ENCODE results near the gene CSNK1A1L.

CSNK1A1L gene

GRCh38 chr13:37105251-37105714, at the start of gene CSNK1A1L:
Gene CSNK1A1L (minus strand): TSS chr13:37105664. CDS start chr13:37105256, 408 bp downstream.
- no peak for DNase-seq

GRCh38 chr13:37149380-37149779, 43.9 kb upstream of the CSNK1A1L start:
- DNase-seq, result no peak

- DNase-seq, result peak; percentile 8
These were observed 43.0 kb upstream of the CSNK1A1L start for GRCh38 chr13:37148501-37148900.

GRCh38 chr13:37144661-37145060, 39.2 kb upstream of the CSNK1A1L start:
- no peak for DNase-seq

GRCh38 chr13:37143911-37144310, 38.4 kb upstream of the CSNK1A1L start:
- DNase-seq, result no peak

GRCh38 chr13:37142877-37143276, 37.4 kb upstream of the CSNK1A1L start:
- no peak for DNase-seq

GRCh38 chr13:37141011-37141410, 35.5 kb upstream of the CSNK1A1L start:
- DNase-seq, result no peak

- no peak for DNase-seq
These were observed 33.9 kb upstream of the CSNK1A1L start for GRCh38 chr13:37139356-37139755.

GRCh38 chr13:37138926-37139325, 33.5 kb upstream of the CSNK1A1L start:
- no peak for DNase-seq

- no peak for DNase-seq
These were observed 32.7 kb upstream of the CSNK1A1L start for GRCh38 chr13:37138169-37138568.

- DNase-seq, result no peak
These were observed 31.2 kb upstream of the CSNK1A1L start for GRCh38 chr13:37136633-37137032.

GRCh38 chr13:37136187-37136586, 30.7 kb upstream of the CSNK1A1L start:
- DNase-seq, result no peak

GRCh38 chr13:37134411-37135041, 29.1 kb upstream of the CSNK1A1L start:
- DNase-seq, result no peak

- DNase-seq, result no peak
These were observed 26.7 kb upstream of the CSNK1A1L start for GRCh38 chr13:37132211-37132610.

- no peak for DNase-seq
These were observed 25.6 kb upstream of the CSNK1A1L start for GRCh38 chr13:37131092-37131491.

- DNase-seq, result no peak
These were observed 24.4 kb upstream of the CSNK1A1L start for GRCh38 chr13:37129866-37130265.

- peak; percentile 28 for DNase-seq
These were observed 22.3 kb upstream of the CSNK1A1L start for GRCh38 chr13:37127691-37128241.

- no peak for DNase-seq
These were observed 17.9 kb upstream of the CSNK1A1L start for GRCh38 chr13:37123337-37123736.

- DNase-seq, result no peak
These were observed 12.6 kb upstream of the CSNK1A1L start for GRCh38 chr13:37118016-37118415.

- no peak for DNase-seq
These were observed 8.8 kb upstream of the CSNK1A1L start for GRCh38 chr13:37114250-37114649.

GRCh38 chr13:37113534-37113933, 8.1 kb upstream of the CSNK1A1L start:
- no peak for DNase-seq

- peak; percentile 58 for DNase-seq
These were observed 3.7 kb upstream of the CSNK1A1L start for GRCh38 chr13:37109051-37109678.

- DNase-seq, result no peak
These were observed 2.4 kb upstream of the CSNK1A1L start for GRCh38 chr13:37107868-37108267.

GRCh38 chr13:37107456-37107855, 2.0 kb upstream of the CSNK1A1L start:
- DNase-seq, result no peak

All from NCI-H1694 treated with DMSO at 0.1 percent for 48 hours (cell line).